Choroid plexus epithelial cell (primary cell): ENCODE measurements around the gene MYOF.

Source experiments
- DNase-seq: peaks from one replicate; pipeline ENCODE4 v3.0.0-alpha.2; 2010; ENCODE audit warnings: low read depth
- H3K4me3 ChIP-seq: 2 replicates; pipeline ENCODE4 v1.5.1; 2011; ENCODE audit warnings: low read depth, mild to moderate bottlenecking, control low read depth, low read length, moderate library complexity
- CTCF ChIP-seq: conservative IDR thresholded peaks from 2 replicates; pipeline ENCODE4 v1.5.1; 2011; ENCODE audit warnings: low read depth, mild to moderate bottlenecking, control low read depth, inconsistent platforms, low read length, moderate library complexity

The MYOF gene

GRCh38 chr10:93496322-93497041 is 14.3 kb upstream of the MYOF start, which contains the start of gene CEP55:
Gene CEP55, plus strand, starts transcription at chr10:93496612. Its CDS starts 3,440 bp downstream, at chr10:93500052.
- TF ChIP-seq CTCF: no peak
- H3K4me3 ChIP-seq: peak within 1 kb of the TSS; percentile 80
- peak; percentile 94 for DNase-seq

GRCh38 chr10:93495654-93496321 is 13.7 kb upstream of the MYOF start:
- TF ChIP-seq CTCF: no peak
- peak overlapping the region; percentile 80 for H3K4me3 ChIP-seq
- peak; percentile 52 for DNase-seq

- no peak overlapping the region for H3K4me3 ChIP-seq
- no peak for DNase-seq
- TF ChIP-seq CTCF: no peak
These were observed 12.4 kb upstream of the MYOF start for GRCh38 chr10:93494494-93494893.

GRCh38 chr10:93493162-93493561 is 11.0 kb upstream of the MYOF start:
- no peak overlapping the region for H3K4me3 ChIP-seq
- no peak for TF ChIP-seq CTCF
- DNase-seq: no peak

GRCh38 chr10:93491602-93492121 is 9.5 kb upstream of the MYOF start:
- no peak overlapping the region for H3K4me3 ChIP-seq
- no peak for DNase-seq
- no peak for TF ChIP-seq CTCF

GRCh38 chr10:93488956-93489528 is 6.9 kb upstream of the MYOF start:
- DNase-seq: no peak
- TF ChIP-seq CTCF: no peak
- H3K4me3 ChIP-seq: no peak overlapping the region
